ENCODE measurements around the gene ADCY5. TPM values are rescaled to one million over a fixed set of nuclear protein-coding genes. Genes with fewer than 3 reads are reported as not detected.

Gene ADCY5
- total and polyA plus RNA-seq, 2 donors (not counting 1 experiment from before 2014, with no cell fraction given), result not detected

- H2AFZ ChIP-seq (ENCODE audit: insufficient read depth, low read depth, low read length, poor library complexity, severe bottlenecking), result no peak overlapping the region
- no peaks in the 10 kb centered on the region for H3K79me2 ChIP-seq (ENCODE audit: control insufficient read depth, insufficient read depth, low read length)
- no peak overlapping the region for H3K4me2 ChIP-seq (replicated peaks; ENCODE audit: low read depth, low read length, poor library complexity, severe bottlenecking)
- 91% methylated on average over 14 of the region's 18 CpGs for WGBS (ENCODE audit: insufficient coverage)
- intact Hi-C loops (cut with micrococcal nuclease), result no loop called here
- POLR2A ChIA-PET, result no interaction called here
- H3K9me3 Mint-ChIP-seq (ENCODE audit: insufficient read depth), result no peaks in the 10 kb centered on the region
- no peaks in the 10 kb centered on the region for H3K36me3 ChIP-seq (replicated peaks in 1 of 2; ENCODE audit: control extremely low read depth in 1 of 2, control insufficient read depth in 1 of 2, extremely low read depth in 1 of 2, insufficient read depth in 2 of 2, low read length in 1 of 2)
- H3K27ac ChIP-seq (ENCODE audit: low read length in 2 of 2), result no peak overlapping the region
- no peaks in the 10 kb centered on the region for H3K27me3 Mint-ChIP-seq
- no peak for TF ChIP-seq EZH2 (IDR thresholded peaks at IDR 0.05; ENCODE audit: borderline replicate concordance, insufficient read depth, low read depth, low read length, poor library complexity, severe bottlenecking)
- no peak for TF ChIP-seq CTCF (IDR thresholded peaks at IDR 0.05)
- H3K4me1 Mint-ChIP-seq, result no peaks in the 10 kb centered on the region
- H3K4me3 Mint-ChIP-seq, result no peak overlapping the region
- H4K20me1 ChIP-seq (ENCODE audit: control insufficient read depth, insufficient read depth, low read length, poor library complexity, severe bottlenecking), result no peaks in the 10 kb centered on the region
- H3K27me3 ChIP-seq (replicated peaks in 1 of 4; ENCODE audit: control extremely low read depth in 1 of 4, control insufficient read depth in 3 of 4, insufficient read depth in 4 of 4, low read length in 3 of 4), result no peaks in the 10 kb centered on the region
- DNase-seq (no peak), ATAC-seq (ENCODE audit: low read depth) (no peak)
- H3K9ac ChIP-seq (ENCODE audit: low read length), result no peak overlapping the region
- H3K4me1 ChIP-seq (ENCODE audit: control insufficient read depth in 2 of 2, insufficient read depth in 2 of 2, low read length in 2 of 2), result no peaks in the 10 kb centered on the region
- no peak overlapping the region for H3K4me3 ChIP-seq (ENCODE audit: control extremely low read depth in 1 of 5, extremely low read depth in 1 of 5, insufficient read depth in 1 of 5, low read depth in 2 of 5, low read length in 4 of 5)
- CTCF ChIA-PET, result no interaction called here
- H3K27ac Mint-ChIP-seq, result no peak overlapping the region
- H3K9me3 ChIP-seq (ENCODE audit: control extremely low read depth in 1 of 3, control insufficient read depth in 2 of 3, insufficient read depth in 1 of 3, low read length in 2 of 3), result no peaks in the 10 kb centered on the region
These were observed 33.7 kb downstream of the ADCY5 start for GRCh38 chr3:123414973-123415775.

DNA sequence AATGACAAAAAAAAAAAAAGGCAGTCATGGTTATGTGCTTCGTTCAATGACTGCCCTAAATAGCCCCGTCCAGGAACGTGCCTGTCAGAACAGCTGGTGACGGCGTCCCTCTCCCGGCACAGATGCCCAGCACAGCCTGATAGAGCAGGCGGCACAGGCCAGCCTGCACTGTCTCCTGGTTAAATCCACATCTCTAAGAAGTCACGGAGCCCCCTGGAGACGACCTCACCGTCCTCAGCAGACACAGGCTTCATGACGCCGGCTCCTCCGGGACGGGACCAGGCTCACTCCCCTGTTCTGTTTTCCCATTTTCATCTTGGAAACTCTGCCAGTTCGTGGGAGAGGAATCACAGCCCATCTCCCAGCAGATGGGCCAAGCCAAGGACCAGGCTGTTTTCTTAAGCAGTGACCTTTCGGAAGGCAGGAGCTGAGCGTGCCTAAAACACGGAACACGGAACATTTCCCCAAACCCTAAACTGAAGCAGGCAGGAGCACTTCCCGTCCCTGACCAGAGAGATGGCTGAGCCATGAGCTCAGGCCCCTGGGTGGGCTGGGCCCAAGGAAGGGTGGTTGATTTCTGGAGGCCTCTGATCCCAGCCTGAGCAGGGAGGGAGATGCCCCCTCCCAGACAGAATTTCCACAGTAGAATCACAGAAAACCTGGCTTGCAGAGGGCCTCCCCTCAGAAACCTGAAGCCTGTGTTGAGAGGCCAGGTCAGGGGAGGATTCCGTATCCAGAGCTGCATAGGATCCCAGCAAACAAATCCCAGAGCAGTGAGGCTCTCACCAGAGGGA, 35.9 kb downstream of the ADCY5 start:
- intact Hi-C loops (cut with micrococcal nuclease), result no loop called here
- H3K4me2 ChIP-seq (replicated peaks; ENCODE audit: low read depth, low read length, poor library complexity, severe bottlenecking), result no peak overlapping the region
- no peak for ATAC-seq (ENCODE audit: low read depth)
- no peak overlapping the region for H3K27ac Mint-ChIP-seq
- H2AFZ ChIP-seq (ENCODE audit: insufficient read depth, low read depth, low read length, poor library complexity, severe bottlenecking), result no peak overlapping the region
- WGBS (ENCODE audit: insufficient coverage), result 92% methylated on average over 18 of the region's 21 CpGs
- CTCF ChIA-PET, result interaction anchor here (1.0 kb wide), 1 partner anchor 14 kb away, joined by 3 read pairs; no protein-coding TSS in a partner anchor
- H3K4me1 Mint-ChIP-seq, result no peaks in the 10 kb centered on the region
- H3K79me2 ChIP-seq (ENCODE audit: control insufficient read depth, insufficient read depth, low read length), result no peaks in the 10 kb centered on the region
- POLR2A ChIA-PET, result no interaction called here
- H3K36me3 ChIP-seq (replicated peaks in 1 of 2; ENCODE audit: control extremely low read depth in 1 of 2, control insufficient read depth in 1 of 2, extremely low read depth in 1 of 2, insufficient read depth in 2 of 2, low read length in 1 of 2), result no peaks in the 10 kb centered on the region
- no peak overlapping the region for H3K4me3 Mint-ChIP-seq
- DNase-seq, result no peak
- H3K9me3 ChIP-seq (ENCODE audit: control extremely low read depth in 1 of 3, control insufficient read depth in 2 of 3, insufficient read depth in 1 of 3, low read length in 2 of 3), result no peaks in the 10 kb centered on the region
- TF ChIP-seq EZH2 (IDR thresholded peaks at IDR 0.05; ENCODE audit: borderline replicate concordance, insufficient read depth, low read depth, low read length, poor library complexity, severe bottlenecking), result no peak
- H3K27me3 ChIP-seq (replicated peaks in 1 of 4; ENCODE audit: control extremely low read depth in 1 of 4, control insufficient read depth in 3 of 4, insufficient read depth in 4 of 4, low read length in 3 of 4), result no peaks in the 10 kb centered on the region
- no peaks in the 10 kb centered on the region for H3K27me3 Mint-ChIP-seq
- no peak overlapping the region for H3K9ac ChIP-seq (ENCODE audit: low read length)
- H4K20me1 ChIP-seq (ENCODE audit: control insufficient read depth, insufficient read depth, low read length, poor library complexity, severe bottlenecking), result no peaks in the 10 kb centered on the region
- H3K4me3 ChIP-seq (ENCODE audit: control extremely low read depth in 1 of 5, extremely low read depth in 1 of 5, insufficient read depth in 1 of 5, low read depth in 2 of 5, low read length in 4 of 5), result no peak overlapping the region
- H3K4me1 ChIP-seq (ENCODE audit: control insufficient read depth in 2 of 2, insufficient read depth in 2 of 2, low read length in 2 of 2), result no peaks in the 10 kb centered on the region
- H3K27ac ChIP-seq (ENCODE audit: low read length in 2 of 2), result no peak overlapping the region
- H3K9me3 Mint-ChIP-seq (ENCODE audit: insufficient read depth), result no peaks in the 10 kb centered on the region
